Stimulated activated CD8-positive, alpha-beta memory T cell treated with anti-CD3 and anti-CD28 coated beads, Interleukin-2, amount 100 ng/mL, for 1 hour (primary cell): Measurements from ENCODE around the gene JSRP1.

Experiments
- DNase-seq, 2 donors: peaks; one replicate each; pipeline ENCODE4 v3.0.0-alpha.2; 2020; ENCODE audit warnings: low read depth in 2 of 2

Gene JSRP1

GRCh38 chr19:2216361-2217225 is 39.6 kb downstream of the JSRP1 start:
- DNase-seq: no peak

- no peak for DNase-seq
Measured at GRCh38 chr19:2215281-2215751, 40.9 kb downstream of the JSRP1 start.

GRCh38 chr19:2214251-2214650 is 42.0 kb downstream of the JSRP1 start:
- DNase-seq: no peak

GRCh38 chr19:2213799-2214198 is 42.4 kb downstream of the JSRP1 start:
- no peak for DNase-seq

GRCh38 chr19:2212861-2213711 is 43.1 kb downstream of the JSRP1 start:
- DNase-seq: no peak

- DNase-seq: no peak
Measured at GRCh38 chr19:2210987-2211740, 45.1 kb downstream of the JSRP1 start.

- DNase-seq: no peak
Measured at GRCh38 chr19:2210206-2210605, 46.0 kb downstream of the JSRP1 start.

GRCh38 chr19:2209408-2209807 is 46.8 kb downstream of the JSRP1 start:
- DNase-seq: no peak

- DNase-seq: no peak
Measured at GRCh38 chr19:2208975-2209374, 47.2 kb downstream of the JSRP1 start.

GRCh38 chr19:2207991-2208860 is 48.0 kb downstream of the JSRP1 start:
- no peak for DNase-seq

- no peak for DNase-seq
Measured at GRCh38 chr19:2207008-2207407, 49.2 kb downstream of the JSRP1 start.

GRCh38 chr19:2202366-2202765 is 53.9 kb downstream of the JSRP1 start:
- no peak for DNase-seq
